K562 (cell line): ENCODE data around the gene PTP4A2. TPM values are rescaled to one million over a fixed set of nuclear protein-coding genes. Genes with fewer than 3 reads are reported as not detected.
A peak's percentile ranks its signal among the peaks of the same experiment; 100 is the strongest.

Source experiments
- ETV1 ChIP-seq: fragments of 450-650 bp; conservative IDR thresholded peaks from 2 replicates; pipeline ENCODE4 v1.6.1; 2016; ENCODE audit warnings: missing genetic modification characterization, control low read depth, low read depth, missing compliant biosample characterization
- FIP1L1 ChIP-seq: fragments of 200-400 bp; formaldehyde crosslinking; IDR thresholded peaks from 2 replicates; pipeline ENCODE4 v1.6.1; 2018; ENCODE audit warnings: mild to moderate bottlenecking, low read depth, low read length; ENCODE audit not compliant: poor library complexity, severe bottlenecking
- GABPA ChIP-seq: fragments of 200-800 bp; sonication (Bioruptor generic); conservative IDR thresholded peaks from 2 replicates; pipeline ENCODE4 v1.6.1; 2016; ENCODE audit warnings: low read depth, missing genetic modification characterization, missing compliant biosample characterization
- GMEB1 ChIP-seq: fragments of 250-450 bp; sonication (Bioruptor Pico); IDR thresholded peaks from 2 replicates; pipeline ENCODE4 v1.4.0; 2020; ENCODE audit warnings: mild to moderate bottlenecking
- GTF2F1 ChIP-seq: IDR thresholded peaks from 2 replicates; pipeline ENCODE4 v1.6.1; 2011; ENCODE audit warnings: low read depth, low read length, improper control_type of control experiment
- HMGN3 ChIP-seq: IDR thresholded peaks from 2 replicates; pipeline ENCODE4 v1.6.1; 2011; ENCODE audit warnings: borderline replicate concordance, low read depth, mild to moderate bottlenecking, mixed read lengths, low read length; ENCODE audit not compliant: insufficient read length; ENCODE audit errors: extremely low read depth
- HNRNPLL ChIP-seq: fragments of 200-400 bp; formaldehyde crosslinking; IDR thresholded peaks from 2 replicates; pipeline ENCODE4 v1.6.1; 2017; ENCODE audit warnings: low read length, low read depth, mild to moderate bottlenecking; ENCODE audit not compliant: poor library complexity, severe bottlenecking
- KLF6 ChIP-seq: fragments of 250-450 bp; sonication (Bioruptor Pico); IDR thresholded peaks from 2 replicates; pipeline ENCODE4 v1.4.0; 2020; ENCODE audit warnings: mild to moderate bottlenecking, moderate library complexity, borderline replicate concordance
- MCM3 ChIP-seq: fragments of 450-650 bp; IDR thresholded peaks from 2 replicates; pipeline ENCODE4 v1.6.1; 2016
- NFE2 ChIP-seq: IDR thresholded peaks from 2 replicates; pipeline ENCODE4 v1.6.1; 2014; ENCODE audit warnings: antibody characterized with exemption, low read depth
- NFYB ChIP-seq: IDR thresholded peaks from 2 replicates; pipeline ENCODE4 v1.6.1; 2011; ENCODE audit warnings: mild to moderate bottlenecking, moderate library complexity; ENCODE audit not compliant: insufficient read length; ENCODE audit errors: extremely low read depth
- NR2F6 ChIP-seq: fragments of 450-650 bp; formaldehyde crosslinking; IDR thresholded peaks from 2 replicates; pipeline ENCODE4 v1.4.0; 2020; ENCODE audit warnings: mild to moderate bottlenecking
- RB1 ChIP-seq: fragments of 450-650 bp; IDR thresholded peaks from 2 replicates; pipeline ENCODE4 v1.6.1; 2017; ENCODE audit warnings: low read depth, mild to moderate bottlenecking
- RBM22 ChIP-seq: fragments of 200-400 bp; formaldehyde crosslinking; IDR thresholded peaks from 2 replicates; pipeline ENCODE4 v1.6.1; 2018; ENCODE audit warnings: low read length, low read depth; ENCODE audit not compliant: poor library complexity, severe bottlenecking
- RCOR1 ChIP-seq, 2 experiments: IDR thresholded peaks; 2 replicates each; pipeline ENCODE4 v1.6.1; 2012; ENCODE audit warnings: low read depth in 2 of 2, low read length in 2 of 2, borderline replicate concordance in 1 of 2, improper control_type of control experiment in 1 of 2
- SAP30 ChIP-seq: fragments of 200-600 bp; sonication (generic); IDR thresholded peaks from 2 replicates; pipeline ENCODE4 v1.6.1; 2012; ENCODE audit warnings: borderline replicate concordance, low read depth, mild to moderate bottlenecking, moderate library complexity, low read length, control low read depth, inconsistent platforms; ENCODE audit not compliant: insufficient read depth, poor library complexity, severe bottlenecking
- SIX5 ChIP-seq, 2 experiments: IDR thresholded peaks; 2 replicates each; pipeline ENCODE4 v1.6.1; 2011; ENCODE audit warnings: low read length in 2 of 2, borderline replicate concordance in 1 of 2, low read depth in 1 of 2, mild to moderate bottlenecking in 1 of 2, moderate library complexity in 1 of 2; ENCODE audit not compliant: insufficient read depth in 1 of 2
- TRIM24 ChIP-seq, 2 experiments: fragments of 450-650 bp; IDR thresholded peaks; 2 replicates each; pipeline ENCODE4 v1.6.1; 2016
- ZFP36 ChIP-seq: fragments of 150-350 bp; IDR thresholded peaks from 2 replicates; pipeline ENCODE4 v1.6.1; 2018; ENCODE audit warnings: low read length, low read depth; ENCODE audit not compliant: partially characterized antibody
- ZKSCAN8 ChIP-seq: fragments of 200-800 bp; sonication (Bioruptor generic); IDR thresholded peaks from 2 replicates; pipeline ENCODE4 v1.6.1; 2016; ENCODE audit warnings: missing genetic modification characterization, missing compliant biosample characterization
- ZNF655 ChIP-seq: fragments of 250-450 bp; sonication (Bioruptor Pico); IDR thresholded peaks from 2 replicates; pipeline ENCODE4 v1.5.0; 2021
- ZNF766 ChIP-seq: fragments of 200-800 bp; sonication (Bioruptor generic); conservative IDR thresholded peaks from 2 replicates; pipeline ENCODE4 v1.6.1; 2016; ENCODE audit warnings: missing genetic modification characterization, missing compliant biosample characterization
- polyA plus RNA-seq, 8 experiments: library from polyadenylated mRNA; depleted of rRNA in 4 of 8; stranded (reverse) in 5 of 8; unstranded in 3 of 8; fragments of >200 nt; fragmentation: Nextera tagmentation in 2 of 8; fragmentation: Illumina TruSeq in 1 of 8; extraction: Ambion mirVana in 2 of 8; extraction: Trizol in 1 of 8; gene quantifications; 2 replicates each; pipeline versions ENCODE4 v1.2.1 to v1.2.3, GENCODE V29; 2011 to 2014; ENCODE audit warnings: inconsistent platforms in 1 of 8, missing spikeins in 1 of 8
- total RNA-seq, 7 experiments: library from RNA; depleted of rRNA in 6 of 7; stranded (reverse); fragments of >200 nt in 6 of 7; fragmentation: Illumina TruSeq in 2 of 7; extraction: Trizol in 2 of 7; gene quantifications; 2 replicates each; pipeline versions ENCODE4 v1.2.1 to v1.2.3, GENCODE V29; 2011 to 2021; ENCODE audit warnings: low replicate concordance in 1 of 7
- TF ChIP-seq, protein P1 (sequence below), 2 experiments: fragments of 450-650 bp in 1 of 2; sonication (generic) in 1 of 2; formaldehyde crosslinking; conservative IDR thresholded peaks; 2 replicates each; pipeline versions ENCODE4 v1.4.0 to v1.8.1; 2020 to 2022; ENCODE audit warnings: mild to moderate bottlenecking in 1 of 2, missing genetic modification reagents in 1 of 2

PTP4A2 gene
- total and polyA plus RNA-seq, 9 of the 15 experiments (the other 6 are each of a cell fraction or from before 2014, with no cell fraction given) = 197 to 870 (median 480) TPM

GRCh38 chr1:31938184-31938975 lies at the start of gene PTP4A2 (continued):
- 0 out of 2 replicates have a peak, but pooled peaks have one; percentile 42 for TF ChIP-seq NR2F6 (CRISPR knock-in tag)
- TF ChIP-seq, protein P1, sequence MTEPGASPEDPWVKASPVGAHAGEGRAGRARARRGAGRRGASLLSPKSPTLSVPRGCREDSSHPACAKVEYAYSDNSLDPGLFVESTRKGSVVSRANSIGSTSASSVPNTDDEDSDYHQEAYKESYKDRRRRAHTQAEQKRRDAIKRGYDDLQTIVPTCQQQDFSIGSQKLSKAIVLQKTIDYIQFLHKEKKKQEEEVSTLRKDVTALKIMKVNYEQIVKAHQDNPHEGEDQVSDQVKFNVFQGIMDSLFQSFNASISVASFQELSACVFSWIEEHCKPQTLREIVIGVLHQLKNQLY (CRISPR knock-in tag; conservative IDR thresholded peaks at IDR 0.05) = peak in 1 of 2 experiments; percentile 98; a peak in 2 of 4 replicates
- peak; percentile 85 for TF ChIP-seq GMEB1
- TF ChIP-seq SAP30 = peak; percentile 29
- TF ChIP-seq GABPA = peak; percentile 91
- TF ChIP-seq TRIM24 (IDR thresholded peaks at IDR 0.05) = peak in 1 of 2 experiments; percentile 69; a peak in 1 of 4 replicates
- TF ChIP-seq ZKSCAN8 = no peak
- no peak for TF ChIP-seq MCM3
- 0 out of 2 replicates have a peak, but pooled peaks have one; percentile 15 for TF ChIP-seq NFE2
- TF ChIP-seq NFYB = peak; percentile 57
- no peak for TF ChIP-seq HNRNPLL
- TF ChIP-seq RB1 = peak; percentile 99
- TF ChIP-seq ZFP36 = peak; percentile 3
- TF ChIP-seq ZNF766 (CRISPR knock-in tag) = peak; percentile 70
- no peak for TF ChIP-seq ZNF655
- TF ChIP-seq GTF2F1 = no peak
- TF ChIP-seq SIX5 (IDR thresholded peaks at IDR 0.05; ENCODE audit: borderline replicate concordance in 1 of 2, insufficient read depth in 1 of 2, low read depth in 1 of 2, low read length in 2 of 2) = peak; percentile 50 to 52; a peak in 2 of 4 replicates
- 0 out of 2 replicates have a peak, but pooled peaks have one; percentile 22 for TF ChIP-seq ETV1 (tag)
- TF ChIP-seq KLF6 (CRISPR knock-in tag) = no peak
- TF ChIP-seq RBM22 = peak; percentile 63
- TF ChIP-seq HMGN3 = peak; percentile 99
- TF ChIP-seq RCOR1 (IDR thresholded peaks at IDR 0.05; ENCODE audit: borderline replicate concordance in 1 of 2, low read depth in 2 of 2, low read length in 2 of 2) = peak in 1 of 2 experiments; percentile 72; a peak in 1 of 4 replicates
- peak; percentile 76 for TF ChIP-seq FIP1L1
